HepG2 (cell line): ENCODE data around the gene OR5M11.
"Not testable (repeated sequence)": the region's sequence is repeated elsewhere in the genome, so short reads cannot be mapped to it uniquely, and the experiment has no call there.

Experiments
- ADNP ChIP-seq: sonication (generic); formaldehyde crosslinking; IDR thresholded peaks from 2 replicates; pipeline ENCODE4 v1.4.0; 2020; ENCODE audit warnings: missing genetic modification reagents
- CEBPG ChIP-seq: IDR thresholded peaks from 2 replicates; pipeline ENCODE4 v1.6.1; 2016
- IRF2 ChIP-seq: IDR thresholded peaks from 2 replicates; pipeline ENCODE4 v1.6.1; 2018; ENCODE audit warnings: missing genetic modification reagents, missing compliant biosample characterization
- SP1 ChIP-seq, 2 experiments: fragments of 450-650 bp in 1 of 2; sonication (generic) in 1 of 2; formaldehyde crosslinking in 1 of 2; IDR thresholded peaks; 2 replicates each; pipeline versions ENCODE4 v1.4.0 to v1.6.1; 2016 to 2020; ENCODE audit warnings: missing genetic modification reagents in 1 of 2
- SPEN ChIP-seq: sonication (generic); formaldehyde crosslinking; IDR thresholded peaks from 2 replicates; pipeline ENCODE4 v1.5.1; 2020; ENCODE audit warnings: low read depth, mild to moderate bottlenecking, missing genetic modification reagents
- ZFP82 ChIP-seq: sonication (generic); formaldehyde crosslinking; IDR thresholded peaks from 2 replicates; pipeline ENCODE4 v1.5.1; 2020; ENCODE audit warnings: mild to moderate bottlenecking, missing genetic modification reagents, borderline replicate concordance
- ZNF713 ChIP-seq: sonication (generic); formaldehyde crosslinking; IDR thresholded peaks from 2 replicates; pipeline ENCODE4 v1.4.0; 2020; ENCODE audit warnings: mild to moderate bottlenecking, missing genetic modification reagents
- ZNF781 ChIP-seq: sonication (generic); formaldehyde crosslinking; IDR thresholded peaks from 2 replicates; pipeline ENCODE4 v1.5.1; 2020; ENCODE audit warnings: borderline replicate concordance, mild to moderate bottlenecking, missing genetic modification reagents; ENCODE audit errors: not compliant biosample characterization
- TF ChIP-seq, protein P1 (sequence below): sonication (generic); formaldehyde crosslinking; IDR thresholded peaks from 2 replicates; pipeline ENCODE4 v1.4.0; 2020; ENCODE audit warnings: missing genetic modification reagents, mild to moderate bottlenecking, borderline replicate concordance

- TF ChIP-seq SPEN (CRISPR knock-in tag); IRF2 (CRISPR knock-in tag); ZNF713 (CRISPR knock-in tag); ZNF781 (CRISPR knock-in tag); ADNP (CRISPR knock-in tag); ZFP82 (CRISPR knock-in tag); CEBPG (CRISPR knock-in tag); SP1 (IDR thresholded peaks at IDR 0.05); SP1 (CRISPR knock-in tag; IDR thresholded peaks at IDR 0.05): not testable (repeated sequence)
- TF ChIP-seq, protein P1, sequence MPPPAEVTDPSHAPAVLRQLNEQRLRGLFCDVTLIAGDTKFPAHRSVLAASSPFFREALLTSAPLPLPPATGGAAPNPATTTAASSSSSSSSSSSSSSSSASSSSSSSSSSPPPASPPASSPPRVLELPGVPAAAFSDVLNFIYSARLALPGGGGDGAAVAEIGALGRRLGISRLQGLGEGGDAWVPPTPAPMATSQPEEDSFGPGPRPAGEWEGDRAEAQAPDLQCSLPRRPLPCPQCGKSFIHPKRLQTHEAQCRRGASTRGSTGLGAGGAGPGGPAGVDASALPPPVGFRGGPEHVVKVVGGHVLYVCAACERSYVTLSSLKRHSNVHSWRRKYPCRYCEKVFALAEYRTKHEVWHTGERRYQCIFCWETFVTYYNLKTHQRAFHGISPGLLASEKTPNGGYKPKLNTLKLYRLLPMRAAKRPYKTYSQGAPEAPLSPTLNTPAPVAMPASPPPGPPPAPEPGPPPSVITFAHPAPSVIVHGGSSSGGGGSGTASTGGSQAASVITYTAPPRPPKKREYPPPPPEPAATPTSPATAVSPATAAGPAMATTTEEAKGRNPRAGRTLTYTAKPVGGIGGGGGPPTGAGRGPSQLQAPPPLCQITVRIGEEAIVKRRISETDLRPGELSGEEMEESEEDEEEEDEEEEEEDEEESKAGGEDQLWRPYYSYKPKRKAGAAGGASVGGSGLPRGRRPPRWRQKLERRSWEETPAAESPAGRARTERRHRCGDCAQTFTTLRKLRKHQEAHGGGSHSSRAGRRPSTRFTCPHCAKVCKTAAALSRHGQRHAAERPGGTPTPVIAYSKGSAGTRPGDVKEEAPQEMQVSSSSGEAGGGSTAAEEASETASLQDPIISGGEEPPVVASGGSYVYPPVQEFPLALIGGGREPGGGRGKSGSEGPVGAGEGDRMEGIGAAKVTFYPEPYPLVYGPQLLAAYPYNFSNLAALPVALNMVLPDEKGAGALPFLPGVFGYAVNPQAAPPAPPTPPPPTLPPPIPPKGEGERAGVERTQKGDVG: not testable (repeated sequence)
These were observed 49.1 kb upstream of the OR5M11 start for GRCh38 chr11:56592088-56592717.
